CD1c-positive myeloid dendritic cell (primary cell): ENCODE data around the gene SNRNP40.
"Not testable (repeated sequence)": the region's sequence is repeated elsewhere in the genome, so short reads cannot be mapped to it uniquely, and the experiment has no call there.

Source experiments
- DNase-seq: peaks from one replicate; pipeline ENCODE4 v3.0.0-alpha.2; 2016; ENCODE audit errors: extremely low spot score

The SNRNP40 gene

GRCh38 chr1:31282426-31282825 lies 14.2 kb downstream of the SNRNP40 start:
- not testable (repeated sequence) for DNase-seq

- no peak for DNase-seq
Measured at GRCh38 chr1:31273619-31274018, 23.0 kb downstream of the SNRNP40 start.

GRCh38 chr1:31272369-31272768 lies 24.2 kb downstream of the SNRNP40 start:
- no peak for DNase-seq

- no peak for DNase-seq
Measured at GRCh38 chr1:31266547-31266946, 30.0 kb downstream of the SNRNP40 start.

GRCh38 chr1:31264790-31265386 lies 31.7 kb downstream of the SNRNP40 start:
- DNase-seq: no peak

GRCh38 chr1:31263408-31263807 lies 33.2 kb downstream of the SNRNP40 start:
- no peak for DNase-seq

GRCh38 chr1:31262393-31262792 lies 34.2 kb downstream of the SNRNP40 start:
- not testable (repeated sequence) for DNase-seq

GRCh38 chr1:31261916-31262315 lies 34.7 kb downstream of the SNRNP40 start:
- DNase-seq: no peak

GRCh38 chr1:31259746-31260145 lies 36.8 kb downstream of the SNRNP40 start:
- no peak for DNase-seq

- DNase-seq: no peak
Measured at GRCh38 chr1:31258581-31258980, 38.0 kb downstream of the SNRNP40 start.

GRCh38 chr1:31257213-31257612 lies 39.4 kb downstream of the SNRNP40 start:
- DNase-seq: no peak

GRCh38 chr1:31249854-31250253 lies 46.7 kb downstream of the SNRNP40 start:
- no peak for DNase-seq

- no peak for DNase-seq
Measured at GRCh38 chr1:31248276-31248675, 48.3 kb downstream of the SNRNP40 start.

- DNase-seq: no peak
Measured at GRCh38 chr1:31244326-31244725, 52.3 kb downstream of the SNRNP40 start.

GRCh38 chr1:31243501-31244286 lies 52.9 kb downstream of the SNRNP40 start:
- no peak for DNase-seq

- no peak for DNase-seq
Measured at GRCh38 chr1:31241321-31241720, 55.3 kb downstream of the SNRNP40 start.

GRCh38 chr1:31239653-31240241 lies 56.8 kb downstream of the SNRNP40 start, which contains the start of gene NKAIN1:
TSS of gene NKAIN1 (minus strand) at chr1:31239887. CDS start at chr1:31239547, 340 bp downstream.
- DNase-seq: no peak

- no peak for DNase-seq
Measured at GRCh38 chr1:31238986-31239613, 57.5 kb downstream of the SNRNP40 start.

- DNase-seq: no peak
Measured at GRCh38 chr1:31238612-31238985, 58.0 kb downstream of the SNRNP40 start.

- DNase-seq: no peak
Measured at GRCh38 chr1:31234870-31235269, 61.7 kb downstream of the SNRNP40 start.

GRCh38 chr1:31234123-31234708 lies 62.4 kb downstream of the SNRNP40 start:
- DNase-seq: no peak

- no peak for DNase-seq
Measured at GRCh38 chr1:31232689-31233088, 63.9 kb downstream of the SNRNP40 start.
